KBM-7 (cell line): ENCODE results near the gene SRPK2.
"Not testable (repeated sequence)": the region's sequence is repeated elsewhere in the genome, so short reads cannot be mapped to it uniquely, and the experiment has no call there.

Experiments
- DNase-seq: peaks from one replicate; pipeline ENCODE4 v3.0.0-alpha.2; 2015
- in situ Hi-C: fragments of 300-500 bp; cut with MboI; formaldehyde crosslinking; loops from 2 replicates; pipeline ENCODE4 v1.14.3; 2020; ENCODE audit warnings: low sequenced_read_pairs, low pct_unique_long_range_greater_than_20kb, mixed read lengths

The SRPK2 gene

DNA sequence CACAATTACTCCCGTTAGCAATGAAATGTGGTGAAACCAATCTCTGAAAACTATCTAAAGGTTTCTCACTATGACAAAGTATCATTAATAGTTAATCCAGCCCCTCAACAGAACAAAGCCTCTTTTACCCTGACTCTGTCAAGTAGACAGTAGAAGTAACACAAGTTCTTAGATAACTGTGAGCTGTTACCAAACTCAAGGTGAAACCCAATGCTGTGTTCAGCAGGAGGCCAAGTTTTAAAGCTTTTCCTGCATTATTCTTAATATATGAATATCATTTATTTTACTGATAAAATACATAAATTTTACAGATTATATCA is 109.1 kb downstream of the SRPK2 start:
- in situ Hi-C loops = no loop called here
- DNase-seq = no peak

GRCh38 chr7:105278973-105279687 is 109.6 kb downstream of the SRPK2 start:
- no peak for DNase-seq
- in situ Hi-C loops = no loop called here

DNA sequence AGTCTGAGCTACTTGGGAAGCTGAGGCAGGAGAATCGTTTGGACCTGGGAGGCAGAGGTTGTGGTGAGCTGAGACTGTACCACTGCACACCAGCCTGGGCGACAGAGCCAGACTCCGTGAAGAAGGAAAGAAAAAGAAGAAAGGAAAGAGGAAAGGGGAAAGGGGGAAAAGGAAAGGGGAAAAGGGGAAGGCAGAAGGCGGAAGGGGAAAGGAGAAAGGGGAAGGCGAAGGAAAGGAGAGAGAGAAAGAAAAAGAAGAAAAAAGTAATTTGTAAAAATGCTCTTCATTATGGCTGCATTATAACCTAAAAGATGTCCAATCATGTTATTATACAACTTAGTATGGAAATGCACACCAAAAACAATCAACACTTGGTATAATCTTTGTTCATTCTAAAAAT is 110.2 kb downstream of the SRPK2 start:
- in situ Hi-C loops = no loop called here
- no peak for DNase-seq

- no peak for DNase-seq
- in situ Hi-C loops = no loop called here
These were observed 111.4 kb downstream of the SRPK2 start for GRCh38 chr7:105277341-105277740.

DNA sequence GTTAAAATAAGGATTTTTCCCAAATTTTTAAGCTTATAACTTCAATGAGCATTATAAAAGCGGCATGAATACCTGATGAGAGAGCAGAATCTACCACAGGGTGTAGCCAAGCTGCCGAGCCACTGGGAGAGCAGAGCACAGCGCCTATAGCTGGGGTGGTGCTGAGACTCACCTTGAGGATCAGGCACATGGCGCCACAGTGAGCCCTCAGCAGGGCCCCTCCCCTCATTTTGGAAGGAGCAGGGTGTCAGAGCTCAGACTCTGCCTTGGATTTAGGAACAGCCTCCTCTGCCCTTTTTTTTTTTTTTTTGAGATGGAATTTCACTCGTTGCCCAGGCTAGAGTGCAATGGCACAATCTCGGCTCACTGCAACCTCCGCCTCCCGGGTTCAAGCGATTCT is 118.6 kb downstream of the SRPK2 start:
- in situ Hi-C loops = no loop called here
- DNase-seq = no peak

DNA sequence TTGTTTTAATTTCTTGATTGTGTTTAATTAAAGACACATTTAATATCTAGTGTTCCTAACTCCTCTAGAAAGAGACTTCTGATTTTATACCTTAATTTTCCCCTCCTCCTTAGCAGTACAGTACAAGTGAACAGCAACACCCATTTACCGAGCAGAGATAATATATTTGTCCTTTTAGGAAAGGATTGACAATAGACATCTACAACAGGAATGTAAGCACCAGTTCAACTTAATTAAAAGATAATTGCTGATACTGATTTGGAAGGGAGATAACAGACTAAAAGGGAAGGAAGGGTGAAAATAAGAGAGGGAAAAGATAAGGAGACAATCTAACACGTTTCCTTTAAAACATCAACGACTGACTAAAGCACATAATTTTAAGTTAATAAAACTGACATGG is 119.3 kb downstream of the SRPK2 start:
- in situ Hi-C loops = no loop called here
- DNase-seq = no peak

DNA sequence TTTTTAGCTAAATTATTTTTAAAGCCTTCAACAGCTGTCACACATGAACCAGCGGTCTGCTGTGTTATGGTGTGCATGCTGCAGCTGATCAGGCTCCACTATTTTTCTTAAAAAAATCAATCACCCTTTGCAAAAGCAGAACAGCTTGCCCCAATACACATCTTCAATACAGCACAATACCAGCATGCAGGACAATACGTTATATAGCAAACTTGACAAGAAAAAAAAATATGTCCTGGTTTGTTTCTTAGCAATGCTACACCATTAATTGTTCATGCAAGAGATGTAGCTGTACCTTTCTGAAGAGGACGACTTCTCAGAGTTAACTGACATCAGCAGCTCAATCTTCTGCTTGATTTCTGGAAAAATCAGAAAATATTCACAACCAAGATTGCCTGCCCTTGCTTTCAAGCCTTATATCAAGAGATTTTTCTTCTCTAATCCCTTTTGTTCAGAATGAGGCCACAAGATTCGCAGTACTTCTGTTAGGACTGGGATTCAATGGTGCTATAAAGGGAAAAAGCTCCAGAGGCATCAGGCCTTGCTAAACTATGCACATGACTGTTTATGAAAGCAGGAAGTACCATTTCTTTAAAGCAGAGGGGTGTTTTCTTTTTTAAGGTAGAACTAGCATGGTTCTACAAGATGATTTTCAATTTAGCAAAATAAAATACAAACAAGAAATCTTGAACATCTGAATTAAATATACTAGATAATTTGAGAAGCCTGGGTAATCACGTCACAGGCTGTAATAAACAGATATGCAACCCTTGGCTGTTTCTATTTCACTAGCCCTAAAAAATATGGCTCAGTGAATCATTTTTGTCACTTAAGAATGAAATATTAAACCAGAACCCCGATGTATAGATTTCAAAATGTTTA is 120.0 kb downstream of the SRPK2 start:
- peak; percentile 54 for DNase-seq
- in situ Hi-C loops = no loop called here

GRCh38 chr7:105268056-105268455 is 120.7 kb downstream of the SRPK2 start:
- no peak for DNase-seq
- in situ Hi-C loops = no loop called here

DNA sequence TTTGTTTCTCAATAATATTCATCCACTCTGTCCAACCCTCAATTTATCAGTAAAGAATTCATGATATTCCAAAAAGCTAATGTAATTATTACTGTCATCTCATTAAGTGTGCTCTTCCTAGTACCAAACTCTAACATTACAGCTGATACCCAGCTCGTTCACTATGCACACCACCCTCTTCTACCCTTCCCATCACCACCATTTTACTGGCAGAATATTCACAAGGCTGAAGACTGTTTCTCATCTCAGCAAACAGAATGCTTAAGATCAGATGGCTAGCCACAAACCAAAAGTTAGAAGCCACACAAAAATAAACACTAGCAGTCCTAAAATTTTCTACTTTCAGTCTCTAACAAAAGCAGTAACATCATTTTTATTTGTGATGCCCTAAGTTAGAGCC is 121.5 kb downstream of the SRPK2 start:
- no peak for DNase-seq
- in situ Hi-C loops = no loop called here

DNA sequence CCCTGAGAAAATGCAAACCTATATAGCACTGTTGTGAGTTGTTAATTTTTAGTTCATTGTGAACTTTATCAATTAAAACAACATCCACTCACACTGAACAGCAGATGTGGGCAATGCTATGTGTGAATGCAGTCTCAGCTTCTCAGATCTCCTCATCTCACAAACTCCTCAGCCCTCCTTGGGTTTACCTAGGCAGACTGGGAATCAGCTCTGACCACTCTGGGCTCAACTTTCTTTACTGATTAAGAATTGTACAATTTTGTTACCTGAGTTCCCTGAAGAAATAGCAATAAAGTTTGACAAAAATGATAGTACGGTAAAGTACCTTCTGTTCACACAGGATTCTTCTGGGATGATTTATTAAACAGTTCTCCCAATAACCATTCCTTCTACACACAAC is 124.0 kb downstream of the SRPK2 start:
- DNase-seq = no peak
- in situ Hi-C loops = no loop called here

GRCh38 chr7:105261689-105262088 is 127.0 kb downstream of the SRPK2 start:
- in situ Hi-C loops = no loop called here
- DNase-seq = peak; percentile 53

DNA sequence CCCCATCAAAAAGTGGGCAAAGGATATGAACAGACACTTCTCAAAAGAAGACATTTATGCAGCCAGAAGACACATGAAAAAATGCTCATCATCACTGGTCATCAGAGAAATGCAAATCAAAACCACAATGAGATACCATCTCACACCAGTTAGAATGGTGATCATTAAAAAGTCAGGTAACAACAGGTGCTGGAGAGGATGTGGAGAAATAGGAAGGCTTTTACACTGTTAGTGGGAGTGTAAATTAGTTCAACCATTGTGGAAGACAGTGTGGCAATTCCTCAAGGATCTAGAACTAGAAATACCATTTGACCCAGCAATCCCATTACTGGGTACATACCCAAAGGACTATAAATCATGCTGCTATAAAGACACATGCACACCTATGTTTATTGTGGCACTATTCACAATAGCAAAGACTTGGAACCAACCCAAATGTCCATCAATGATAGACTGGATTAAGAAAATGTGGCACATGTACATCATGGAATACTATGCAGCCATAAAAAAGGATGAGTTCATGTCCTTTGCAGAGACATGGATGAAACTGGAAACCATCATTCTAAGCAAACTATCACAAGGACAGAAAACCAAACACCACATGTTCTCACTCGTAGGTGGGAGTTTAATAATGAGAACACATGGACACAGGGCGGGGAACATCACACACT is 128.4 kb downstream of the SRPK2 start:
- DNase-seq, in situ Hi-C loops: not testable (repeated sequence)

- in situ Hi-C loops, DNase-seq: not testable (repeated sequence)
These were observed 129.8 kb downstream of the SRPK2 start for GRCh38 chr7:105258919-105259318.

- in situ Hi-C loops = no loop called here
- DNase-seq = peak; percentile 62
These were observed 131.4 kb downstream of the SRPK2 start for GRCh38 chr7:105257338-105257737.

GRCh38 chr7:105256761-105257231 is 131.9 kb downstream of the SRPK2 start:
- in situ Hi-C loops = no loop called here
- no peak for DNase-seq

GRCh38 chr7:105250706-105251105 is 138.0 kb downstream of the SRPK2 start:
- no peak for DNase-seq
- in situ Hi-C loops = no loop called here

DNA sequence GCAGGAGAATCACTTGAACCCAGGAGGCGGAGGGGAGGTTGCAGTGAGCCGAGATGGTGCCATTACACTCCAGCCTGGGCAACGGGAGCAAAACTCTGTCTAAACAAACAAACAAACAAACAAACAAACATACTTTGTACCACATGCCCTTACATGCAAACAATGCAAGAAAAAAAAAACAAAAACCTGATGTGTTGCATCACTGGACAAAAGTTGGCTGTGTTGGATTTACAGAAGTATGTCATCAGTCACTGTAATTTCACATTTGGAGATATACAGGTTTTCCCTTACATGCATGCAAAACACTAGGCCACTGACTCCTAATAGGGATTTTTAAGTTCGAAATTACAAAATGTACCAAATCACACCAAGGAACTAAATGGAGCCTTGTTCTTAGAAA is 138.5 kb downstream of the SRPK2 start:
- in situ Hi-C loops = no loop called here
- DNase-seq = no peak

- in situ Hi-C loops = no loop called here
- no peak for DNase-seq
These were observed 139.5 kb downstream of the SRPK2 start for GRCh38 chr7:105249216-105249615.

GRCh38 chr7:105246679-105247078 is 142.0 kb downstream of the SRPK2 start:
- in situ Hi-C loops = no loop called here
- DNase-seq = no peak

- in situ Hi-C loops = no loop called here
- DNase-seq = no peak
These were observed 142.5 kb downstream of the SRPK2 start for GRCh38 chr7:105246256-105246655.
